ENCODE data around the gene RIMBP2.

Gene RIMBP2

GRCh38 chr12:130546494-130546893 lies 169.6 kb downstream of the RIMBP2 start:
- ChIA-PET POLR2A (no interaction called here), CTCF (no interaction called here)
- H3K4me3 ChIP-seq (ENCODE audit: low read depth, low read length) = no peak overlapping the region
- TF ChIP-seq CTCF (IDR thresholded peaks at IDR 0.05; ENCODE audit: insufficient read depth, low read length, missing control alignments) = no peak
- no peak for DNase-seq (ENCODE audit: low read depth, low spot score)

- TF ChIP-seq CTCF (IDR thresholded peaks at IDR 0.05; ENCODE audit: insufficient read depth, low read length, missing control alignments) = no peak
- ChIA-PET CTCF (no interaction called here), POLR2A (no interaction called here)
These were observed 170.6 kb downstream of the RIMBP2 start for GRCh38 chr12:130545475-130545874.

GRCh38 chr12:130540376-130540775 lies 175.7 kb downstream of the RIMBP2 start:
- ChIA-PET CTCF (no interaction called here), POLR2A (no interaction called here)

More at GRCh38 chr12:130545475-130545874, 170.6 kb downstream of the RIMBP2 start:
- DNase-seq (ENCODE audit: low read depth, low spot score) = no peak
- no peak overlapping the region for H3K4me3 ChIP-seq (ENCODE audit: low read depth, low read length)

GRCh38 chr12:130538343-130539095 lies 177.6 kb downstream of the RIMBP2 start:
- no peak for TF ChIP-seq CTCF (IDR thresholded peaks at IDR 0.05; ENCODE audit: insufficient read depth, low read length, missing control alignments)
- POLR2A ChIA-PET = no interaction called here
- no peak for DNase-seq (ENCODE audit: low read depth, low spot score)
- H3K4me3 ChIP-seq (ENCODE audit: low read depth, low read length) = no peak overlapping the region
- CTCF ChIA-PET = no interaction called here

More at GRCh38 chr12:130540376-130540775, 175.7 kb downstream of the RIMBP2 start:
- no peak overlapping the region for H3K4me3 ChIP-seq (ENCODE audit: low read depth, low read length)
- DNase-seq (ENCODE audit: low read depth, low spot score) = no peak
- no peak for TF ChIP-seq CTCF (IDR thresholded peaks at IDR 0.05; ENCODE audit: insufficient read depth, low read length, missing control alignments)

GRCh38 chr12:130537655-130538054 lies 178.4 kb downstream of the RIMBP2 start:
- DNase-seq (ENCODE audit: low read depth, low spot score) = no peak
- ChIA-PET CTCF (no interaction called here), POLR2A (no interaction called here)
- TF ChIP-seq CTCF (IDR thresholded peaks at IDR 0.05; ENCODE audit: insufficient read depth, low read length, missing control alignments) = no peak
- H3K4me3 ChIP-seq (ENCODE audit: low read depth, low read length) = no peak overlapping the region

- no peak overlapping the region for H3K4me3 ChIP-seq (ENCODE audit: low read depth, low read length)
- CTCF ChIA-PET = no interaction called here
- POLR2A ChIA-PET = no interaction called here
- no peak for DNase-seq (ENCODE audit: low read depth, low spot score)
- no peak for TF ChIP-seq CTCF (IDR thresholded peaks at IDR 0.05; ENCODE audit: insufficient read depth, low read length, missing control alignments)
These were observed 179.0 kb downstream of the RIMBP2 start for GRCh38 chr12:130537051-130537450.

Measured in AG04449 (cell line).